Effector CD4-positive, alpha-beta T cell (primary cell): ENCODE data around the gene ACACA.

ENCODE experiments used
- DNase-seq: peaks from one replicate; pipeline ENCODE4 v3.0.0-alpha.2; 2020

ACACA gene

GRCh38 chr17:37284191-37284590 is 122.4 kb downstream of the ACACA start:
- no peak for DNase-seq

DNA sequence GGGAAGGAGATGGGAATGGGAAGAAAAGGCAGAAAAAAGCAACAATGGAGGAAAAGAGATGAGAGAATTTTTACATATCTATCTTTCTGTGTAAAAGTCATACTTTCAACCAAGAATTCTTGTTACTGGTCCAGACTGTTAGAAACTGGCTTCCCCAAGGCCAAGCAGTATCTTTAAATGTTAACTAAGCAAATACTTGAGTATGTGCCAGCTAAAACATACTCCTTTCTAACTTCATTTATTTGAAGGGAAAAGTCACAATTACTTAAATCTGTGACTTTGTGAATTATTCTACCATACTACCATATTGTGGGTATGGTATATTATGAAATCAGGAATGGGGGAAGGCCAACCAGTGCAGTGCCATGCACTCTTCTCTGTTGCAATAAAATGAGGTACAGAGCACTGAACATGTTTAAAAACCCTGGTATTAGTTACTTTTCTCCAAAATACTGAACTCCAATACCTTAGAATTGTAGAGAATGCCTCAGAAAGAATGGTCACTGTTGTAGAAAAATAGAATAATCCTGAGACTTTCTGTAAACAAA is 123.1 kb downstream of the ACACA start:
- no peak for DNase-seq

DNA sequence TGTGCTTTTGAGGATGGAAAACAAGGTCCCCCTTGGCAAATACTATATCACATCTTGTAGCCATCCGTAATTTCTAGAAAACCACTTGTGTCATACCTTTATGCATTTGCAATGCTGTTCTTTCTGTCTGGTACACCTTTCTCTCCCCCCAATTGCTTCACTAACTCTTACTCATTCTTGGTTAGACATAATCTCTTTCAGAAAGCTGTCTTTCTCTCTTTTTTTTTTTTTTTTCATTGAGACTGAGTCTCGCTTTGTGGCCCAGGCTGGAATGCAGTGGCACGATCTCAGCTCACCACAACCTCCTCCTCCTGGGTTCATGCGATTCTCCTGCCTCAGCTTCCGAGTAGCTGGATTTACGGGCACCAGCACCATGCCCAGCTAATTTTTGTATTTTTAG is 125.8 kb downstream of the ACACA start:
- no peak for DNase-seq

GRCh38 chr17:37278247-37278894 is 128.3 kb downstream of the ACACA start:
- DNase-seq, result no peak

DNA sequence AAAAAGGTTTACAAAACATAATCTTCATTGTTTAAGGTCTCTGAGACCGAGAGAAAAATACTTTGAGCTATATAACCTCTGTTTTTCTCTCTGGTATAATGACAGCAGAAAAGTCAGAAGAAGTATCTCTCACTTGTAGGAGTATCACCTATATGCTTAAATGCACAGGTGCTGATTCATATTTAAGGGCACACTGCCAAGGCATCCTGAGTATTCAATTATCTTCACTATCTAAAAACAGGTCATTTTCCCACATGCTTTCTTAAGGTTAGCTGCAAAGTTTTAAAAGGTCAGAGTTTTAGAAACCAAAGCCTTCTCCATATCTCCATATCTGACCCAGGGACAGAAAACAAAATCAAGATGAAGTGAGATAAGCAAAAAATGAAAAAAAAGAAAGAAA is 130.2 kb downstream of the ACACA start:
- DNase-seq, result no peak

DNA sequence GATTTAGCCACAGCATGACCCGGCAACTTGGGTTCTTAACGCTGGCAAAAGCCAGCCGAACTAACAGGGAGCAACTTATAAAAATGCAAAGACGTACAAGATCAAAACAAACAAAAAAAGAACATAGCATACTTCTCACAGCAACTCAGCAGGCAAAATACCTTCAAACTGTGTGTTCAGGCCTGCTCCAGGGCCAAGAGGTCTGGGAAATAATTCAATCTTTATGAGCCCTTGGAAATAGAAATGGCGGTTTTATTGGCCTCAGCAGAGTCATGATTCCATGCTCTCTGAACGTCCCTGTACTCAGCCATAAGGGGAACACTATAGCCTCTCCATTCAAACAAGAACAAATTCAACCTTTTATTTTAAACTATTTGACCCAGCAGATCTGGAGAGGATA is 132.2 kb downstream of the ACACA start:
- no peak for DNase-seq

DNA sequence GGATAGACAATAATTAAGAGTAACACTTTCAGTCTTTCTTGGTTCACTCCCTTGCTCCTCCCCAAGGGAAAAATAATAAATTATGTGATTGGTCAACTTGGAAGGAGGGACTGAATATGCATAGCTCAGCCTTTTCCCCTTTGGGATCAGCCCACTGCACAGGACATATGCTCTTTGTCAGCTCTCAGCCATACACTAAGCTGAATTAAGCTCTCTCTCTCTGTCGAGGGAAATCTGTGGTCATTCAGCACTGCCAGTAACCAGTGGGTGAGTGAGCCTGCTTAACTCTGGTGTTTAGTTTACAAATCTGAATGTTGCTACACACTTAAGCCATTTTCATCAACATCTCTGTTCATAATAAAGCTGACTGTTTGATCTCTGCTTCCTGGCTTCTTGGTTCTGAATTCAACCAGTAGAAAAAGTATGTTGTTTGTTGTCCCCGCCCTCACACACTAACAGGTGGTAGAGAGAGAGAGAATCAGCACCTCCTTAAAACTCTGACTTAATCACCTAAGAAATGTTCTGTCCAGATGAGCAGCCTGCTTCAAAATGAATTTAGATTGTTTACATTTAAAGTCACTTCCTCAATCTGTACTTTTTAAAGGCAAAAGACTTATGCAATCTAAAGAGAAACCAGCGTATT is 133.1 kb downstream of the ACACA start:
- DNase-seq, result no peak

- DNase-seq, result no peak
These were observed 141.0 kb downstream of the ACACA start for GRCh38 chr17:37265446-37266173.

DNA sequence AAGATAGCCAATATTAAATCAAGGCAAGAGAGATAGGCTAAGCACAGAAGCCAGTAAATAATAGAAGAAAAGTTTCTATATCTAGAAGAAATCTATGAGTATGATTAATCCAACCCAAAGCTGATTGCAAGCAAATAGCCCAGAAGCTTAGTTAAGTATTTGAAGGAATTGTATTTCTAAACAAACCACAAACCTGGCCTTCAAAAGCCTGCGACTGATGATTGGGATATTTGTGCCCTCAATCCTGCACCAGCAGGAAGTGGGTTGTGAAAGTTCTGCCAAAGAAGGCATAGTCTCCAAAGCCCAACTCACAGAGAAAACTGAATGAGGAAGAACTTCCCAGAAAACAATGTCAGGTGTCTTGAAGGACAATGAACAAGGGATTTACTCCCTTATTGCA is 145.3 kb downstream of the ACACA start:
- no peak for DNase-seq

GRCh38 chr17:37259030-37259735 is 147.5 kb downstream of the ACACA start:
- no peak for DNase-seq

GRCh38 chr17:37256627-37257026 is 150.0 kb downstream of the ACACA start:
- DNase-seq, result no peak

DNA sequence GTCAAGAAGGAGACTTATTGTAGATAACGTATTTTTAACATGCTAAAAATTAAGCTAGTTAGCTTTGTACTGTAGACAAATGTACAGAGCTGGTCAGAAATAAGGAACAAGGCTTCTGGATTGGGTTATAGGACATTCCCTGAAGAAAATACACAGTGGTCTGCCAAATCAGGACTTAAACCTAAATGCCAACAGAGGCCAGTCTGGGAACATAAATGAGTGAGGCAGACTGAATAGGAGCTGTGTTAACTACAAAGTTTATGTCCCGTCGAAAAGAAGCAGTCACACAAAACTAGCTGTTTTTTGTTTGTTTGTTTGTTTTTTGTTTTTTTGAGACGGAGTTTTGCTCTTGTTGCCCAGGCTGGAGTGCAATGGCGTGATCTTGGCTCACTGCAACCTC is 151.2 kb downstream of the ACACA start:
- no peak for DNase-seq

- DNase-seq, result no peak
These were observed 158.8 kb downstream of the ACACA start for GRCh38 chr17:37247825-37248224.

DNA sequence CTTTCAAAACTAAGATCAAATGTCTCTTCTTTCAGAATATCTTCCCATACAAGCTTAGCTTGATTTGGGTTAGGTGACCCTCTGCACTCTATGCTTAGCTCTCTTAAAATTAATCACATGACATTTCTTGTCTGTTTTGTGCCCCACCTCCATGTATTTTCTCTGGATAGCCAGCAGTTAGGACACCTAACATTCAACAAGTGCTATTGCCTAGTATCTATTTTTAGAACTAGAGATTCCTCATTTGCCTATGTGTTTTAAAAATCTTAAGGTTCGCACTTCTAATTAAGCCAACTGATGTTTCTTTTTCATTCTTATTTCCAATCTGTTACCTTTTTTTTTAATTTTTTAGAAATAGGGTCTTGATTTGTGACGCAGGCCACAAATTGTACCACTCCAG is 160.6 kb downstream of the ACACA start:
- no peak for DNase-seq

DNA sequence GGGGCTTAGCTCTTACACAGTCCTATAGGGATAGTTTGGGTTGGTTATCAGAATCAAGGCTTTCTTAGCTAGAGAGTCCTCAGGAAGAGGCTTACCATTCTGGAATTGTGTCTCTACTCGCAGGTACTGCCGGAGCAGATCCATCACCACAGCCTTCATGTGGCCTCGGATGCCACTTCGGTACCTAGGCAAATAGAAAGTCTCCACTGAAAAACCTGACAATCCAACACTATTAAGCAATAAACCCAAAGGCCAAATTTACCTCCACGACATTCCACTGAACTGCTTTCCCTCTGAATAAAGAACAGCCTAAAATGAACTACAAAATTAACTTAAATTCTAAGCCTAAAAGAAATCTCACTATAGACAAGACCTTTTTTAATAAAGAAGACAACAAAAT is 166.3 kb downstream of the ACACA start:
- DNase-seq, result no peak

DNA sequence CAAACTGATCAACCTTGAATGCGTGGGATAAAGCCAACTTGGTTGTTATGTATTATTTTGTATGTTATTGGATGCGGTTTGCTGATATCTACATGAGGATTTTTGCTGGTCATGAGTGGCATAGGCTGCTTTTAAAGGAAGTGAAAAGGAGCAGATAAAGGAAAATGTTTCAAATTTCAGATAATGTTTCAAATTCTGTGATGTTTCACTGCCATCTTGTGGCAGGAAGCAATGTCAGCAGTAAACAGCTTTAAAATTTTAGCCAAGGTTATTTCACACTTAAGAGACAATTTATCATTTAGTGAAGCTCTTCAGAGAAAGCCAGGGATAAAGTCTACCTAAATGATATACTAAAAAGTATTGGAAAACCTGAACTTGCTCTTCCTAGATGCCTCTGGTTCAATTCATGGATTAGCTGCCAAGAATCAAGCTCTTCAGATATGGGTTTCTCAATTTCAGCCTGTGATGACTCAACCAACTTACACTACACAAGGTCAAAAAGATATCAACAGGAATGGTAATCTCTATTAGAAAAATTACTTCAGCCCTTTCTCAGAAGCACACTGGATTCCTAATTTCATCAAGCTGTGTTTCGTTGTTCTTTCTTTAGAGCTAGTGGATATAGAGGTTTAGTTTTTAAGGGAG is 166.8 kb downstream of the ACACA start:
- no peak for DNase-seq

GRCh38 chr17:37234106-37234505 is 172.5 kb downstream of the ACACA start:
- no peak for DNase-seq

- no peak for DNase-seq
These were observed 173.6 kb downstream of the ACACA start for GRCh38 chr17:37233036-37233435.

GRCh38 chr17:37231887-37232286 is 174.7 kb downstream of the ACACA start:
- no peak for DNase-seq

- no peak for DNase-seq
These were observed 176.0 kb downstream of the ACACA start for GRCh38 chr17:37230633-37231032.

DNA sequence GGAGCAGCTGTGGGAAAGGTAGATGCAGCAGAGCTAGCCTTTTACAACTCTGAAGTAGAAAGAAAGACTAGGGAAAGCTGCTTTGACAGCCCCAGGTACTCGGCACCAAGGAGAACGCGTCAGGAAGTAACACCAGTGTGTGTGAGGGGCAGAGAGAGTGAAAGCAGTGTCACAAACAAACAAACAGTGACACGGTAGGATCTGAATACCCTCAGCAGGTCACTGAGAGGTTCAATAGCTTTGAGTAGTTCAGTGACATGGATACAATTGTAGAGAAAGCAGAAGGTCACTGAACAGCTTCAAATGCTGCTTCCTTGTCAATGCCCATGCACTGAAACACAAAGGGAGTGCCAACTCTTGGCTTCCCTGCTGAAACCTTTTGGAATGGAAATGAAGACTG is 181.2 kb downstream of the ACACA start:
- no peak for DNase-seq

- DNase-seq, result no peak
These were observed 184.8 kb downstream of the ACACA start for GRCh38 chr17:37221865-37222264.

- DNase-seq, result no peak
These were observed 186.1 kb downstream of the ACACA start for GRCh38 chr17:37220607-37220953.
